HEK293 (cell line): ENCODE measurements around the gene DRAP1.

ENCODE experiments used
- CTCF ChIA-PET: fragments of 350-600 bp; formaldehyde crosslinking; extraction: SDS; loops from one replicate; lab custom pipeline; 2021; ENCODE audit warnings: antibody characterized with exemption; lab: Yijun Ruan, JAX
- POLR2A ChIA-PET: fragments of 300-600 bp; formaldehyde crosslinking; extraction: SDS; loops from one replicate; lab custom pipeline; 2020; ENCODE audit warnings: antibody characterized with exemption, inconsistent platforms; lab: Yijun Ruan, JAX
- H3K27ac ChIP-seq: fragments of 200-500 bp; sonication (Bioruptor generic); 2 replicates; pipeline ENCODE4 v1.5.1; 2014; ENCODE audit warnings: low read depth, low read length, control low read depth, inconsistent platforms; ENCODE audit errors: extremely low read depth
- H3K36me3 ChIP-seq, 2 experiments: fragments of 200-500 bp in 1 of 2; sonication (Bioruptor generic) in 1 of 2; 1 replicate in 1 of 2; 2 replicates in 1 of 2; pipeline ENCODE4 v1.5.1; 2014 to 2017; ENCODE audit warnings: inconsistent platforms in 2 of 2, low read length in 2 of 2; ENCODE audit not compliant: control insufficient read depth in 2 of 2, insufficient read depth in 1 of 2
- H3K4me1 ChIP-seq: fragments of 200-500 bp; sonication (Bioruptor generic); 2 replicates; pipeline ENCODE4 v1.5.1; 2014; ENCODE audit warnings: mild to moderate bottlenecking, low read length, inconsistent platforms; ENCODE audit not compliant: control insufficient read depth, insufficient read depth
- H3K4me3 ChIP-seq: 2 replicates; pipeline ENCODE4 v1.5.1; 2011; ENCODE audit warnings: low read depth, mild to moderate bottlenecking, control low read depth, low read length, moderate library complexity
- H3K9me3 ChIP-seq: fragments of 200-500 bp; sonication (Bioruptor generic); 2 replicates; pipeline ENCODE4 v1.5.1; 2014; ENCODE audit warnings: low read depth, low read length, inconsistent platforms; ENCODE audit not compliant: control insufficient read depth, insufficient read depth
- HOXA7 ChIP-seq: sonication (generic); formaldehyde crosslinking; IDR thresholded peaks from 2 replicates; pipeline ENCODE4 v1.8.1; 2022; ENCODE audit warnings: missing genetic modification reagents, borderline replicate concordance
- KLF17 ChIP-seq: fragments of 450-650 bp; formaldehyde crosslinking; IDR thresholded peaks from 2 replicates; pipeline ENCODE4 v1.5.1; 2016; ENCODE audit warnings: missing biosample characterization, missing genetic modification characterization
- MEIS1 ChIP-seq: sonication (generic); formaldehyde crosslinking; IDR thresholded peaks from 2 replicates; pipeline ENCODE4 v1.8.1; 2022; ENCODE audit warnings: missing genetic modification reagents, mild to moderate bottlenecking, borderline replicate concordance
- MYNN ChIP-seq: fragments of 450-650 bp; formaldehyde crosslinking; IDR thresholded peaks from 2 replicates; pipeline ENCODE4 v1.5.1; 2016; ENCODE audit warnings: missing biosample characterization, missing genetic modification characterization, borderline replicate concordance
- OSR2 ChIP-seq: fragments of 450-650 bp; formaldehyde crosslinking; IDR thresholded peaks from 2 replicates; pipeline ENCODE4 v1.5.1; 2016; ENCODE audit warnings: missing biosample characterization, missing genetic modification characterization
- OVOL3 ChIP-seq: fragments of 450-650 bp; formaldehyde crosslinking; IDR thresholded peaks from 2 replicates; pipeline ENCODE4 v1.5.1; 2016; ENCODE audit warnings: missing biosample characterization, missing genetic modification characterization
- PRDM2 ChIP-seq: fragments of 450-650 bp; formaldehyde crosslinking; IDR thresholded peaks from 2 replicates; pipeline ENCODE4 v1.5.1; 2016; ENCODE audit warnings: missing biosample characterization, missing genetic modification characterization, borderline replicate concordance
- TRIM28 ChIP-seq: IDR thresholded peaks from 2 replicates; pipeline ENCODE4 v1.6.1; 2011; ENCODE audit warnings: low read length, control low read depth, borderline replicate concordance
- ZBTB6 ChIP-seq: fragments of 450-650 bp; formaldehyde crosslinking; IDR thresholded peaks from 2 replicates; pipeline ENCODE4 v1.5.1; 2017; ENCODE audit warnings: missing biosample characterization, missing genetic modification characterization
- ZBTB7A ChIP-seq: fragments of 450-650 bp; formaldehyde crosslinking; IDR thresholded peaks from 2 replicates; pipeline ENCODE4 v1.5.1; 2016; ENCODE audit warnings: low read depth, missing biosample characterization, missing genetic modification characterization
- ZNF239 ChIP-seq: fragments of 450-650 bp; formaldehyde crosslinking; IDR thresholded peaks from 2 replicates; pipeline ENCODE4 v1.5.1; 2016; ENCODE audit warnings: missing biosample characterization, missing genetic modification characterization
- ZNF391 ChIP-seq: fragments of 450-650 bp; formaldehyde crosslinking; IDR thresholded peaks from 2 replicates; pipeline ENCODE4 v1.5.1; 2016; ENCODE audit warnings: low read depth, missing biosample characterization, missing genetic modification characterization, borderline replicate concordance
- ZNF449 ChIP-seq: fragments of 450-650 bp; formaldehyde crosslinking; IDR thresholded peaks from 2 replicates; pipeline ENCODE4 v1.5.1; 2017; ENCODE audit warnings: missing biosample characterization, mild to moderate bottlenecking, missing genetic modification characterization, moderate library complexity
- ZNF548 ChIP-seq: fragments of 450-650 bp; formaldehyde crosslinking; IDR thresholded peaks from 2 replicates; pipeline ENCODE4 v1.5.1; 2016; ENCODE audit warnings: missing biosample characterization, missing genetic modification characterization
- ZNF768 ChIP-seq: fragments of 450-650 bp; formaldehyde crosslinking; IDR thresholded peaks from 2 replicates; pipeline ENCODE4 v1.5.1; 2018; ENCODE audit warnings: missing biosample characterization, mild to moderate bottlenecking, missing genetic modification characterization
- ZSCAN18 ChIP-seq: fragments of 450-650 bp; formaldehyde crosslinking; IDR thresholded peaks from 2 replicates; pipeline ENCODE4 v1.5.1; 2016; ENCODE audit warnings: missing biosample characterization, missing genetic modification characterization

DRAP1 gene

GRCh38 chr11:65927904-65928397 lies 8.7 kb downstream of the DRAP1 start:
- ChIA-PET CTCF (interaction anchor here (1.2 kb wide), 1 partner anchor 40 kb away, joined by 4 read pairs; the partner anchor contains the start of gene FIBP), POLR2A (no interaction called here)
- TF ChIP-seq MEIS1 (CRISPR knock-in tag) (no peak), OVOL3 (tag by site-specific recombination) (no peak), ZNF391 (tag by site-specific recombination) (no peak), MYNN (tag by site-specific recombination) (no peak), OSR2 (no peak), TRIM28 (no peak), ZBTB7A (tag by site-specific recombination) (no peak), ZNF449 (no peak), HOXA7 (CRISPR knock-in tag) (no peak), KLF17 (tag by site-specific recombination) (no peak), ZBTB6 (tag by site-specific recombination) (no peak), PRDM2 (tag by site-specific recombination) (no peak), ZSCAN18 (tag by site-specific recombination) (no peak), ZNF548 (tag by site-specific recombination) (no peak), ZNF239 (tag by site-specific recombination) (no peak), ZNF768 (tag by site-specific recombination) (no peak)
- Histone ChIP-seq H3K9me3 (no peaks in the 10 kb centered on the region), H3K4me3 (no peak overlapping the region), H3K4me1 (no peaks in the 10 kb centered on the region), H3K36me3 (peaks cover 0 to under 1% of the 10 kb centered on the region in 2 experiments; a peak in 2 of 3 replicates), H3K27ac (no peak overlapping the region)
